Aorta (tissue), 5 donors: ENCODE measurements around the gene PGS1. TPM values are rescaled to one million over a fixed set of nuclear protein-coding genes. Genes with fewer than 3 reads are reported as not detected.
"Not testable (repeated sequence)": the region's sequence is repeated elsewhere in the genome, so short reads cannot be mapped to it uniquely, and the experiment has no call there.

Source experiments
- ATAC-seq: fragments of 200-7000 bp; cut with Tn5 transposase; one replicate; pipeline ENCODE4 v1.9.1; 2022; ENCODE audit warnings: moderate library complexity; ENCODE audit not compliant: low FRiP score
- DNase-seq, 2 donors: peaks; one replicate each; pipeline ENCODE4 v3.0.0-alpha.2; 2020
- H3K27ac ChIP-seq, 2 donors: one replicate each; pipeline ENCODE4 v1.5.1; 2013; ENCODE audit warnings: low read length in 2 of 2, mild to moderate bottlenecking in 2 of 2, moderate library complexity in 2 of 2, control low read depth in 1 of 2, inconsistent platforms in 1 of 2, low read depth in 1 of 2
- H3K27me3 ChIP-seq, 2 donors: one replicate each; pipeline ENCODE4 v1.6.1; 2013; ENCODE audit warnings: control low read depth in 1 of 2, low read length in 1 of 2, mild to moderate bottlenecking in 1 of 2, moderate library complexity in 1 of 2; ENCODE audit not compliant: insufficient read depth in 2 of 2, control insufficient read depth in 1 of 2
- H3K36me3 ChIP-seq, 2 donors: one replicate each; pipeline ENCODE4 v1.6.1; 2013; ENCODE audit warnings: control low read depth in 1 of 2, low read length in 1 of 2, mild to moderate bottlenecking in 1 of 2; ENCODE audit not compliant: insufficient read depth in 2 of 2, control insufficient read depth in 1 of 2
- H3K4me1 ChIP-seq, 2 donors: one replicate each; pipeline ENCODE4 v1.6.1; 2013; ENCODE audit warnings: low read length in 2 of 2, control low read depth in 1 of 2, mild to moderate bottlenecking in 1 of 2, moderate library complexity in 1 of 2; ENCODE audit not compliant: insufficient read depth in 2 of 2, control insufficient read depth in 1 of 2
- H3K4me3 ChIP-seq, 2 donors: one replicate each; pipeline ENCODE4 v1.5.1; 2013; ENCODE audit warnings: low read length in 2 of 2, control low read depth in 1 of 2, mild to moderate bottlenecking in 1 of 2
- H3K9me3 ChIP-seq: one replicate; pipeline ENCODE4 v1.6.1; 2013; ENCODE audit warnings: mild to moderate bottlenecking, low read length; ENCODE audit not compliant: control insufficient read depth
- WGBS, 2 donors: extraction: QIAGEN DNeasy Blood & Tissue Kit; methylation state at CpG; one replicate each; pipeline ENCODE4 v1.1.7; 2013; 5-methylcytosine and 5-hydroxymethylcytosine counted together
- intact Hi-C, 2 donors: fragments of 100-400 bp; cut with DNase I; formaldehyde crosslinking; loops; one replicate each; pipeline versions ENCODE4 v1.14.2 to v1.15.0; 2022
- polyA plus RNA-seq, 2 donors: library from polyadenylated mRNA; stranded (reverse); fragments of 200-250 nt; gene quantifications; one replicate each; pipeline ENCODE4 v1.2.3, GENCODE V29; 2013
- total RNA-seq, 2 donors: library from RNA; stranded (reverse); fragmentation: NEBNext Ultra II Directional; extraction: Animal tissue kit (Norgen Biotek cat#: 25700); gene quantifications; one replicate each; pipeline ENCODE4 v1.2.1, GENCODE V29; 2021
- donor health status: healthy with polysubstance abuse.
- donor health status: Bipolar disorder and iron deficiency.
- donor health status: DM: no; HTN: no; CAD: no.
- donor health status: DM: no; HTN: no; CAD: no.
- donor health status: DM: yes; HTN: yes; CAD: no.

PGS1 gene
- total and polyA plus RNA-seq, 4 donors = 9.9 to 67.0 (median 38.4) TPM

DNA sequence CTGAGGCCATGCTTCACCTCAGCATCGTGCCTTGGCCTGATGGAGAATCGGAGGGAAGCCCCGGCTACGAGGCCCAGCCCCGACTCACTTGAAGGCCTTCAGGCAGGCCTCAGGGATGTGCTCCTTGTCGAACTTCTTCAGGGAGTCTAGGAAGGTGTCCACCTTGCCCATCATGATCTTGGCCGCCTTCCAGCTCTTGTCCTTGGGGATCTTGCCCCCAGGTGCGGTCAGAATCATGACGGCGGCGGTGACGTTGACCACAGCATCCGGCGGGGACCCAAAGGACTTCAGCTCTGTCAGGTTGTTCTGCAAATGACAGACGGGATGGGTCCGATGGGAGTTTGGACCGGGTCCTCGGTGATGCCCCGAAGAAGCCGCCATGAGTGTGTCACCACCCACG is 81.2 kb downstream of the PGS1 start:
- H3K27ac ChIP-seq = no peak overlapping the region
- ATAC-seq = no peak
- H3K36me3 ChIP-seq = no peaks in the 10 kb centered on the region
- H3K4me1 ChIP-seq = no peaks in the 10 kb centered on the region
- H3K27me3 ChIP-seq = no peaks in the 10 kb centered on the region
- no peak for DNase-seq
- WGBS, 2 donors = 92% methylated on average over 21 of the region's 21 CpGs
- intact Hi-C loops = no loop called here
- no peaks in the 10 kb centered on the region for H3K9me3 ChIP-seq
- H3K4me3 ChIP-seq = no peak overlapping the region

DNA sequence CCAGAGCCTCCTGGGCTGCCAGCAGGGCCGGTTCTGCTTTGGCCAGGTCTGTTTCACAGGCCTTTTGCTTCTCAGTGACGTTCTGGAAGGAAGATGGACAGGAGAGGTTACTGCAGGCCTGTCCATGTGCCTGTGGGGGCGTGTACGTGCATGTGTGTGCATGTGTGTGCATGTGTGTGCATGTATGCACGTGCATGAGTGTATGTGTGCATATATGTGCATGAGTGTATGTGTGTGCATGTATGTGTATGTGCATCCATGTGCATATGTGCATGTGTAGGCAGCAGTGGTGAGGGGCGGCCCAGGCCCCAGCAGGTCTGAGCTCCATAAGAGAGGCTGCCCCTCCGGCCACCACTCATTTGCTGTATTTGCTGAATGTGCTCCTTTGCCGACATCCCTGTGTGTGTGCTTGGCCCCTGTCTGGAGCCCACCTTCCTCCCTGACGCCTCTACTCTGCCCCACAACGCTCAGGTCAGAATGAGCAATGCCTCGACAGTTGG is 81.8 kb downstream of the PGS1 start:
- H3K9me3 ChIP-seq = no peaks in the 10 kb centered on the region
- no peaks in the 10 kb centered on the region for H3K27me3 ChIP-seq
- ATAC-seq (no peak), DNase-seq (no peak)
- intact Hi-C loops = no loop called here
- H3K36me3 ChIP-seq = no peaks in the 10 kb centered on the region
- no peak overlapping the region for H3K4me3 ChIP-seq
- WGBS, 2 donors = 82 to 85% methylated on average over 11 of the region's 11 CpGs
- H3K27ac ChIP-seq = no peak overlapping the region
- no peaks in the 10 kb centered on the region for H3K4me1 ChIP-seq

DNA sequence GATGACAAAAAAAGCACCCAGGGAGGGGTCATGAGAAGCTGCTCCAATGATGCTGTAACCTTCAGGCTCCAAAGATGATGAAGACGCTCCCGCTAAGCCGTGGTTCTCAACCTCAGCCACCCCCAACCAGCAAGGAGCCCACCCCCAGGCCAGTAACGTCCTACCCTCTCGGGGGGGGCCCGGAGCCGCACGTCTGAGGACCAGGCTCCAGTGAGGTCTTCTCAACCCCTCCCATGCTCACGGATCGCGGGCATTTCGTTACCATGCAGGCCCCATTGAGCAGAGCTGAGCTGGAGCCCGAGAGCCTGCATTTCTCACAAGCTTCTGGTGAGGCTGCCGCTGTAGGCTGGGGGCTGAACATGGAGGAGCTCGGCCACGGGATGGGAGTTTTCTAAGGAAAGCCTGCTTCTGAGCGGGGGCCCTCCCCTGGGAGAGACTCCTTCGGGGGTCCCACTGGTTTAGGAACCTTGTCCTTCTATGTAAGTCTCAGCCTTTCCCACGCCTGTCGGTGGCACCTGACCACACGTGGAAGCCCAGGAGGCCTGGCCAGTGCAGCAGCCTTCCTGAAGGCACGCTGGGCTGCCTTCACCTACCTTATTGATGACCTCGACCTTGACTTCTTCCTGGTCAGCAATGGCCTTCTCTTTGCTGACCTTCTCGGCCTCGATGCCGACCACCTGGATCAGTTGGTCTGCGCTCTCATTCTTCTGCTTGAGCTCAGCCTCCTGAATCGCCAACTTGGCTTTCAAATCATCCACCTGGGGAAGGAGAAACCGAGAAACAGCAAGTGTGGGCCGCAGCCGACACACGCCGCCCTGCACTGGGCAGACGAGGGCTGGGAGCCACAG is 82.7 kb downstream of the PGS1 start:
- no peaks in the 10 kb centered on the region for H3K9me3 ChIP-seq
- no peak overlapping the region for H3K27ac ChIP-seq
- intact Hi-C loops = no loop called here
- ATAC-seq (no peak), DNase-seq (no peak)
- no peaks in the 10 kb centered on the region for H3K4me1 ChIP-seq
- no peaks in the 10 kb centered on the region for H3K36me3 ChIP-seq
- 91% methylated on average over 34 of the region's 34 CpGs for WGBS, 2 donors
- no peak overlapping the region for H3K4me3 ChIP-seq
- H3K27me3 ChIP-seq = no peaks in the 10 kb centered on the region

DNA sequence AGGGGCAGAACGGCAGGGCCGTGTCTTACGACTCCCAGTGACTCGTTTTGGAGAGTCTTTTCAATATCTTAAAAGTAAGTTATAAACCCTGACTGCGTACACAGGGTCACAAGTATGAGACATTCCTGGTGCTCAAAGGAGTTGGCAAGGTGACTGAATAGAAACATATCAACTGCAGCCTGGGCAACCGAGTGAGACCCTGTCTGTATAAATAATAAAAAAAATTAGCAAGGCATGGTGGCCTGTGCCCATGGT is 83.3 kb downstream of the PGS1 start:
- no peak overlapping the region for H3K27ac ChIP-seq
- H3K9me3 ChIP-seq = no peaks in the 10 kb centered on the region
- 57 to 62% methylated on average over 6 of the region's 6 CpGs for WGBS, 2 donors
- H3K27me3 ChIP-seq = no peaks in the 10 kb centered on the region
- no peaks in the 10 kb centered on the region for H3K4me1 ChIP-seq
- no peaks in the 10 kb centered on the region for H3K36me3 ChIP-seq
- ATAC-seq (no peak), DNase-seq (no peak)
- intact Hi-C loops = no loop called here
- no peak overlapping the region for H3K4me3 ChIP-seq

DNA sequence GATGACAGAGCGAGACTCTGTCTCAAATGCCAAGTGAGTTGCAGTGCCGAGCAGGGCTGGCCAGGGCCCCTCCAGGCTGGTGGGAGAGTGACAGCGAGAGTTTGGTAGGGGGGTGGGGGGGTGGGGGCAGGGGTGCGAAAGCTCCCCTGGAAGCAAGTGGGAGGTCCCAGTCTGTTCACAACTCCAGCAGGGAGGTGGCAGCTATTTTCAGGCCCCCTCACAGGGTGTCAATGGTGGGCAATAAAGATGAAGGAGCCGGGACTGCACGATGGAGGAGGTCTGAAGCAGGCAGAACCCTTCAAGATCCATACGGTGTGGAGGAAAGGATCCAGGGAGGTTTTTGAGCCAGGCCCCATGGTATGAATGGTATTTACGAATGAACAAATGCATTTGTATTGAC is 83.7 kb downstream of the PGS1 start:
- ATAC-seq (no peak), DNase-seq (no peak)
- no peaks in the 10 kb centered on the region for H3K4me1 ChIP-seq
- no peaks in the 10 kb centered on the region for H3K36me3 ChIP-seq
- no peak overlapping the region for H3K27ac ChIP-seq
- WGBS, 2 donors = 46 to 49% methylated on average over 8 of the region's 8 CpGs
- no peaks in the 10 kb centered on the region for H3K27me3 ChIP-seq
- intact Hi-C loops = no loop called here
- no peak overlapping the region for H3K4me3 ChIP-seq
- no peaks in the 10 kb centered on the region for H3K9me3 ChIP-seq

DNA sequence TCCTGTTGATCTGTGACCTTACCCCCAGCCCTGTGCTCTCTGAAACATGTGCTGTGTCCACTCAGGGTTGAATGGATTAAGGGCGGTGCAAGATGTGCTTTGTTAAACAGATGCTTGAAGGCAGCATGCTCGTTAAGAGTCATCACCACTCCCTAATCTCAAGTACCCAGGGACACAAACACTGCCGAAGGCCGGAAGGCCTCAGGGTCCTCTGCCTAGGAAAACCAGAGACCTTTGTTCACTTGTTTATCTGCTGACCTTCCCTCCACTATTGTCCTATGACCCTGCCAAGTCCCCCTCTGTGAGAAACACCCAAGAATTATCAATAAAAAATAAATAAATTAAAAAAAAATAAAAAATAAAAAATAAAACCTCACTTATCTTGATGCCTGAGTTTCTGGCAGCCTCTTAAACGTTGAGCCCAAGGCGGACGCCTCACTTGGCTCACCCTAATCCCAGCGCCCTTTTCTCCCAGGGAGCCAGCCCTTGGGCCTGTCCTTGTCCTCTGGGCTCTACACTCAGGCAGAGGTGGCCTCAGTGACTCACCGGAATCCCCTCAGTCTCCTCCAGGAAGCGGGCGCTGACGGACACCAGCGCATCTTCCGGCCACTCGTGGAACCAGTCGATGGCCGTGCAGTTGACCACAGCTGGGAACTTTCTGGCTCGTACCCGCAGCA is 87.8 kb downstream of the PGS1 start:
- ATAC-seq, H3K27me3 ChIP-seq, H3K4me3 ChIP-seq, H3K9me3 ChIP-seq, H3K4me1 ChIP-seq, intact Hi-C loops, DNase-seq, H3K27ac ChIP-seq, H3K36me3 ChIP-seq: not testable (repeated sequence)
- 87% methylated on average over 18 to 19 of the region's 19 CpGs for WGBS, 2 donors

DNA sequence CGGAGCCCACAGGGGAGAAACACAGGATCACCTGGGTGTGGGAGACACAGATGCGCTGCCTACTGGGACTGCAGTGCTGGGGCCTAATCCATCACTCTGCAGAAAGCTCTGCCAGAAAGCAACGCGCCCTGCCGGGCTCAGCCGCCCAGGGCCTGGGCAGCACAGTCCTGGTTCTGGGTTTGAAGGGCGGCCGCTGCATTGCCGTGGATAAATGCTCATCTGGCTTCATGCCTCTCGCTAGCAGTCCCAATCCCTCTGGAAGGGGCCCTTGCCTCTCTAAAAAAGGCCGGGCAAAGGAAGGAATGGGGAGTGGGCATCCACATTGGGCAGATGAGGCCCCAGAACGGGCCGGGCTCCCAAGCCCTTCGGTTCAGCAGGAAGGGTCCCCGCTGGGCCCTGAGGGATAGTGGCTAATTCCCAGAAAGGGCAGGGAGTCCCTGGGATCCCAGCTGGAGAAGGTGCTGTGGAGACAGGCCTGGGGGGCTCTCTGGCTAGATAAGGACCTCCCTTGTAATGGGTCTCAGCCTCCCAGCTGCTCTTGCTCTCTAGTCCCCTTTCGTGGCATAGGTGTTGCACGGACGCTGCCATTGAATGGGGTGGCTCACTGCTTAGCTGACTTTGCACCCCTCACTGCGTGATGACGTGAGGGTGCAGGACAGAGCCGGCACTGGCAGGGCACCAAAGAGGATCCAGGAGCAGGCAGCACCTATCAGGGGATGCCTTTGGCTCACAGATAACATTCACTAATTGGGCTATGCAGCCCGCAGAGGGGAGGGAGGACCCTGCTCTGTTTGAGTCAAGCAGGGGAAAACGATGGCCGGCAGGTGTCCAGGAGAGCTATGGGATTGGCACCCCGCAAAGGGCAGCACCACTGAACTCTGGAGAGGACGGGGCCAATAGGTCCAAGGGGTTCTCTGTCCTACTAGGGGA is 88.6 kb downstream of the PGS1 start:
- Histone ChIP-seq H3K36me3 (no peaks in the 10 kb centered on the region), H3K4me3 (no peak overlapping the region), H3K4me1 (no peaks in the 10 kb centered on the region), H3K9me3 (peaks cover 2% of the 10 kb centered on the region), H3K27me3 (no peaks in the 10 kb centered on the region), H3K27ac (no peak overlapping the region)
- intact Hi-C loops = no loop called here
- 88 to 90% methylated on average over 26 of the region's 26 CpGs for WGBS, 2 donors
- ATAC-seq (no peak), DNase-seq (no peak)

DNA sequence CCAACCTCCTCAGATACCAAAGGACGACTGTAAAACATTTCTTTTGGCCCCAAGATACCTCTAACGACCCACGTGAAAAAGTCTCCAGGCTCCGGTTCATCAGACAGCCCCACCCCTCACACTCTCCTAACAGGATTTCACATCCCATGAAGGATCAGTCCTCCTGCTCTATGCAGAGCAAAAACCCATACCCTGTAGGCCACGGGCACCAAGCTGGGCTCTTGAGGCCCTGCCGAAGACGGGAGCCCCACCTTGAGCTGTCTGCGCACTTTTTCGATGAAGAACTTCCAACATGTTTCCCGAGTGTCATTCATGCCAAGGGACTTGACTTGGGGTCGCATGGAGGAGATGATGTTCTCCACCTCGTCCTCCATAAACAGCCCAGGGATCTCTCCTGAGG is 89.9 kb downstream of the PGS1 start:
- no peaks in the 10 kb centered on the region for H3K4me1 ChIP-seq
- H3K27ac ChIP-seq = no peak overlapping the region
- 85 to 86% methylated on average over 12 of the region's 12 CpGs for WGBS, 2 donors
- intact Hi-C loops = no loop called here
- no peaks in the 10 kb centered on the region for H3K36me3 ChIP-seq
- no peak overlapping the region for H3K4me3 ChIP-seq
- ATAC-seq (no peak), DNase-seq (no peak)
- H3K27me3 ChIP-seq = no peaks in the 10 kb centered on the region
- peaks cover 2% of the 10 kb centered on the region for H3K9me3 ChIP-seq
